MM.1S (cell line): Measurements from ENCODE around the gene ADGRD1.

Experiments
- CTCF ChIP-seq: fragments of 300-600 bp; sonication (generic); IDR thresholded peaks from 2 replicates; pipeline ENCODE4 v1.5.1; 2016; ENCODE audit warnings: antibody characterized with exemption, low read length, mixed read lengths
- EZH2 ChIP-seq: fragments of 300-600 bp; sonication (generic); optimal IDR thresholded peaks from 2 replicates; pipeline ENCODE3; 2017; ENCODE audit warnings: low read depth, mild to moderate bottlenecking, antibody characterized with exemption, low read length, mixed read lengths

- TF ChIP-seq CTCF, result no peak
- TF ChIP-seq EZH2, result no peak
These were observed 53.5 kb downstream of the ADGRD1 start for GRCh38 chr12:131007031-131007739.
